ENCODE data around the gene CDCA8.
"Not testable (repeated sequence)": the region's sequence is repeated elsewhere in the genome, so short reads cannot be mapped to it uniquely, and the experiment has no call there.

Gene CDCA8

DNA sequence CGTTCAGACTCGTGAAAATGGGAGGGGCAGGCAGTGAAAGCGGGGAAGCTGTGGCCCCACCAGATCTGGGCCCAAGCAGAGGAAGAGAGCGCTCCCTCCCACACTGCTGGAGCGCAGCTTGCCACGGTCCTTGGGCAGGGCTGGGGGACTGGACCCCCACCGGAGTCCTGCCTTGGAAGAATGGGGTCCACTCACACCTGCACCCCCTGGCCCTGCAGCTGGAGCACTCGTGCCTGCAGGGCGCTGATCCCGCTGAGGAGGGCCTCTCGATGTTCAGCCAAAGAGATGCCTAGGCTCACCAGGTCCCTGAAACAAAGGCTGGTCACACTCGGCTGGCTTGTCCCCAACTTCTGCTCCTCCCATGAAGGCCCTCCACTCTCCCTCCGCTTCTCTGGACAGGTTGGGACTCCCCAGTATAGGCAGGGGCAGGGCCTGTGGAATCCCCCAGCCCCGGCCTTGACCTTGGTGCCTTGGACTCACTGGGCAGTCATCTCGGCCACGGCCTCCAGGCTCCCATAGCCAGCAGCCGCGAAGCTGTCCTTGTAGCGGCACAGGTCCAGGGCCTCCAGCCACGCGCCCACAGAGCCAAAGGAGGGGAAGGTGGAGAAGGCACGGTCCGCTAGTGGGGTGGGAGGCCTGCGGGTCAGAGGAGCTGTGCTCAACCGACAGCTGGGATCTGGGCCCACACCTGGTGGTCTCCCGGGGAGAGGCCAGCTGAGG, 26.0 kb downstream of the CDCA8 start:
- DNase-seq = no peak

DNA sequence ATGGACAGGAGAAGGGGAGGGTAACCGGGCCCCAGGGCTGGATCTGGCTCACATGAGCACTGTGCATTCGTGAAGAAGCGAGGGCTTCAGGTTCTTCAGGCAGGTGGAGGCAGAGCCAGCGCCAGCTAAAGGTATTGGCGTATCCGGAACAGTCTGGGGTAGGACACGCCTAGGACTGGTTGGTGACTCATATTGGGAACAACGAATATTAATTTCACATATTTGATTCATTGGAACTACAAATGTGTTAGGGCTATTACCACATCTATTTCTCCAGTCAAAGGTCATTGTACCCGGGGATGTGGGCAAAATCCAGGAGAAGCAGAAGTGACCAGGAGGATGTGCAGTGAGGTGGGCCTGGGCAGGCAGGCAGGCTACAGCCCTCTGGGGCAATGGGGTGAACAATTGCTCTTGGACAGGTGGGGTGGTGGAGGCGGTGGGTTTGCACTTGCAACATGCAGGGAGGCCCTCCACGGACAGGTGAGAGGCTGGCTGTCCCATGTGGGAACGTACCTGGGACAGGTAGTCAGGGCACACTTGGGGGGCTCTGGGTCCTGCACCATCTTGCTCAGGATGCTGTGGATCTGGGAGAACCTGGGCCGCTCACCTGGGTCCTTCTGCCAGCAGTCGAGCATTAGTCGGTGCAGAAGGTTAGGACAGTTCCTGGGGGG, 26.7 kb downstream of the CDCA8 start:
- no peak for DNase-seq

DNA sequence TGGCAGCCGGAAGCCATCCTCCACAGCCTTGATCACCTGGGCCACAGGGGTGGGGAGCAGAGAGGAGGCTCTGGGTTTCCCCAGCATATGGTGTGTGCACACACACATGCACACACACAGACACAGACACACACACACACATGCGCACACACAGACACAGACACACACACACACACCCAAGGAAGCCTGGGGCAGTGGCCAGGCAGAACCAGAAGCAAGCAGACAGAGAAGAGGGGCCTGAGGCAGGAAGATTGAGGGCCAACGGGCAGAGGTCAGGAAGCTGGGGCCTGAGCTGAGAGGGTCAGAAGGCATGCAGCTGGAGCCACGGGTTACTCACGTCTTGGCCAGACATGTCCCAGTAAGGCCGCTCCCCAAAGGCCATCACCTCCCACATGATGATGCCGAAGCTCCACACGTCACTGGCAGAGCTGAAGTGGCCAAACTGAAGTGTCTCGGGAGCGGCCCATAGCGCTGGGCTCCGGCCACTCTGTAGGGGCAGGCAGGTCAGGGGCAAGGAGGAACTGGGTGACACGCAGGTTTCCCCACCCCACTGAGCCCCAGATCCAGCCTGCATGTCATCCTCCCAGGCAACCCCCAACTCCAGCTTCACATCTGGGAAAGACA, 27.4 kb downstream of the CDCA8 start:
- no peak for DNase-seq

DNA sequence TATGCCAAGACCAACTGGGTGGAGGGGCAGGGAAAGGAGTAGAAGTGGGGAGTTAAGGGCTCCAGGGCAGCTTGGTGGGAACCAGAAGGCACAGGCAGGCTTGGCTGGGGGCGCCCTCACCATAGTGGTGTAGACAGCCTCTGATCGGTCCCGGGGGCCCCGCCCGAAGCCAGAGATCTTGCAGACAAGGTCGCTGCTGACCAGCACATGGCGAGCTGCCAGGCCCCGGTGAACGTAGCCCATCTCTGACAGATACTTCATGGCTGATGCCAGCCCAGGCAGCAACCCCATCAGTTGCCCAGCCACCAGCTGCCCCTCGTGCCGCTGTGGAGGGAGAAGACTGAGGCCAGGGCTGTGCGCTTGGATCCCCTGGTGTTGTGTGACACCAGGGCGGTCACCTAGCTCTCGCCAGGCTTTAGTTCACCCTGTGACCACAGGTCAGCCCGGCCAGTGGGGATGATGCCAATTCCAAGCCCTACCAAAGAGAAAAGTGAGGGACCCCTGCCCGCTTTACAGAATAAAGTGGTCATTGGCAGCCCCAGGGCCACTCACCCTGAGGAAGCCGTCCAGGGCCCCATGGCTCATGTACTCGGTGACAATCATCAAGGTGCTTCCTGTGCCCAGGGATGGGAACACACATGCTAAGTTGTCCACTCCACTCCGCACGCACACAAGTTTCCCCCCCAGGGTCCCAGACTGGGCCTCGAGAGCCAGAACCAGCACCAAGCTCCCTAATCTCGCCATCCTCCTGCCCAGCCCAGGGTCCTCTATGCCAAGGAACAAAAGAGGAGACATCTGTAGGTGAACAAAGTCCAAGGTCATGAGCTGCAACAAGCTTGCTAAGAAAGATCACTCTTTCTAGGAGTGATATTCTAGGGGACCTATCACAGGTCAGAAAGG, 28.2 kb downstream of the CDCA8 start:
- DNase-seq = no peak

DNA sequence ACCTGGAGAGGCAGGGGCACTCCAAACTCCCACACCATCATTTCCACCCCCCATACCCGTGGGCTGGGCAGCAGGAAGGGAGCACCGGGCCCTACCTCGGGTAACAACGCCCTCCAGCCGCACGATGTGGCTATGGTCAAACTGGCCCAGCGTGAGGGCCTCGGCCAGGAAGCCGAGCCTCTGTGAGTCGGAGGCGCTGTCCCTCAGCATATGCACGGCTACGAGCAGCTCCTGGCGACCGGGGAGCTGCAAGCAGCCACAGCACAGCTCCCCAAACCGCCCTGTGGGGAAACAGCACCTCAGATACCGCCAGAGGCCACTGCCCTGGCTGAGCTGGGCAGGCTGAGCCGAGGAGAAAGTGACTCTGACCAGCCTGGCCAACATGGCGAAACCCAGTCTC, 29.2 kb downstream of the CDCA8 start:
- no peak for DNase-seq

DNA sequence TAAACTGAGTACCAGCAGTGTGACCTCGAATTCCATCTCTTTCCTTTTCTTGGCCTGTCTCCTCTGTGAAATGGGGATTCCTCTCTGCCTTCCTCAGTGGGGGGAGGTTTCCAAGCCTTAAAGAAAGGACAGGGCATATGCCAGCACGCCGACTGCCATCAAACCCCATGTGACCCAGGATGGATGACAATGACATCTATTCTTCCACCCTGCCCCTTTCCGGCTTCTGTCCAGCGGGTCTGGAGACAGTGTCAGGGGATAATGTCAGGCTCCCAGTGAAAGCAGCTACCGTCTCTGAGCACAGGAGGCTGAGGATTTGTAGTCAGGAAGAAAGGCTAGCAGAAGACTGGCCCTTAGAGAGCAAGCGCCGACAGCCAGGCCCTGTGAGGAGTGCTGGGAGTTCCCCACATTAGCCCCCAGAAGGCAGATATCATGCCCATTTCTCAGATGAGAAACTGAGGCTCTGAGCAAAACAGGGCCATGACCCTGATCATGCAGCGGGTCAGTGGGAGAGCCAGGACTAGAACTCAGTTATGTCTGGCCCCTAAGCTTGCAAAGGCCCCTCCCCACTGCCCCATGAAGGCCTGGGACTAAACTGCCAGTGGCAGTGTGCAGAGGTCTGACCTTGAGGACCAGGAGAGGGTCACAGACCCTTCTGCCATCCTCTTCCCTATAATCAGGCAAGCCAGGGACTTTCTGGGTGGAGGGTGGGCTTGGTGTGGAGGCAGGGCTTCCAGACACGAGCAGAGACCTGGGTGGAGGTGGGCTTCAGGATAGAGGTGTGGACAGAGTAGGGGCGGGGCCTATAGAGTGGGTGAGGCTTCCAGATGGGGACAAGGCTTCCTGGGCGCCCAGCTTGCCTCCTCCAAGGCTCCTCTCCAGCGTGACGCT, 30.1 kb downstream of the CDCA8 start:
- no peak for DNase-seq

DNA sequence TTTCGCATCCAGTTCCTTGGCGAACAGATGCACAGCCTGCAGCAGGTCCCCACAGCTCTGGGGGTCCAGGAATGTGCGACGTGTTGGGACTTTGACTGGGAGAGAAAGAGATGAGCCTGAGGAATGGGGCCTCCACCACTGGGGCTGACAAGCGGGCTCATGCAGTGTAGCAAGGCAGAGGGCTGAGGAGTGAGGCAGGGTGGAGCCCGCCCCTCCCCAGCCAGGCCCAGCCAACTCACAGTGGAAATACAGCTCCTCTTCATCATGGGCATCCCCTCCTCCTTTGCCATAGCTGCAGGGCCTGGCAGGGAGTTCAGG, 30.7 kb downstream of the CDCA8 start:
- DNase-seq = no peak

DNA sequence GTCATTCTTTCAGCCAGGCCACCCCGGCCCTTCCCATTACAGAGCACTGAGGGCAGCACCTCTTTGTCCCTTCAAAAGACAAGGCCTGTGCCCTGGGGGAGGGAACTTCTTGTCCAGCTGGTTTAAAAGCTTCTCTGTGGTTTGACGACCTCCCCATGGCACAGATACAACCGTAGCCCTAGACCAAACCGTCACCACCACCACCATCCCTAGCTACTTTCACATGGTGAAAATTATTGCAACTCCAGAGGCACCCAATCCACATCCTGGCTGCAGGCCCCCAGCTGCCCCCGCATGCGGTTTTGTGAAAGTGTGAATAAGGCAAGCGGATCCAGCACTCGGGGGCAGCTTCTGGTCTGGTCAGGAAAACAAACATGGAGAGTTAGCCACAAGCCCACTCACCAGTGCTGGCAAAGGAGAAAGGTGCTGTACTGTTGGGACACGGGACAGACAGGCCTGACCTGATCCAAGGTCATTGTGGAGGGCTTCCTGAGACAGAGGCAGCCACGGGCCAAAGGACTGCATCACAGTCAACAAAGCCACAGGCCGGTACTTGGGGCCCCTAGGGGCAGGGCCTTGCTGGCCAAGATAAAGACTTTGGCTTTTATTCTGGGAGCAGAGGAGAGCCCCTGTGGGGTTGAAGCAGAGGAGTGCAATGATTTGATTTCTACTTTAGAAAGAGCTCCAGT, 31.2 kb downstream of the CDCA8 start:
- DNase-seq = no peak

DNA sequence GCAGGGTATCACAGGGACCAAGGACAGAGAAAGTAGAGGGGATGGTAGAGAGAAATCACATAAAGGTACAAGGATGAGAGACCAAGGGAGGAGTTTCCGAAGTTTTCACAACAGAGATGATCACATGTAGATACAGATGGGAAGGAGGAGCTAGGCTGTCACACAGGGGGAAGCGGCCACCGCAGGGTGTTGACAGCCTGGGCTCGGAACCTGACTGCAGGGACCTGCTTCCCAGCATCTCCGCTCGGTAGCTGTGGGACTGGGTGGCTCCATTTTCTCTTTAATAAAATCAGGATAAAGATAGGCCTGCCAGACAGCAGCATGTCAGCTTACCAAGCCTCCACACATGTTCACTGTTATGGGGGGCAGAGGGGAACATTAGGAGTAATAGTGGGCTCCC, 32.3 kb downstream of the CDCA8 start:
- DNase-seq = no peak

DNA sequence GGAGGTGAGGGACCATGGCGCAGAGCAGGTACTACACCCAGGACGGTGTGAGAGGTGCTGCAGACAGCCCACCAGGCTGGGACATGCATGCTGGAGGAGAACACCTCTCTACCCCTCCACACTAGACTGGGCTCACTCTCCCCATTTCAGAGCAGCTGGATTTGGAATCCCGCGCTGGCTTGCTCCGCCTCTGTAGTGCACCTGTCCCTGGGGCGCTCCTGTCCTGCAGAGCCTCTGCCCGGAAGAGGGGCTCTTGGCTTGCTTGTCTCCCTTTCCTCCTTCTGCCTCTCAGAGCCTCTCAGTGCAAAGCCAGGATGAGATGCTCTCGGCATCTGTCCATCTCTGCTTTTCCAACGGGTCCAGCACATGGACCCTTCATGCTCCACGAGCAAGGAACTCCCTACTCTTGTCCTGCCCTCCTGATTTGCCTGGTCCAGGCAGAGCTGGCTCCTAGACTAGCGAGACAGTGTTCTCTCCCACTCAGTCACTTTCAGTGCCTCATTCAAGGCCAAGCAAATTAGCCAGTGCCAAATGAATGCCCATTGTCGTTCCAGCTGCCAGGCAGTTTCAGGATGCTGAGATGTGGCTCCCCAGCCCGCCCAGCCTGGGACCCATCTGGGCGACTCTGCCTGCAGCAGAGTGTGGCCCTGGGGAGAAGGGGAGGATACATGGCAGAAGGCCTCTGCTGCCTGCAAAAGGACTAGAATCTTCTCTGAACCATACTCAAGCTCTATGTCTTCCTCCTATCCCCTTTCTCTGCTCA, 33.7 kb downstream of the CDCA8 start:
- DNase-seq = no peak

DNA sequence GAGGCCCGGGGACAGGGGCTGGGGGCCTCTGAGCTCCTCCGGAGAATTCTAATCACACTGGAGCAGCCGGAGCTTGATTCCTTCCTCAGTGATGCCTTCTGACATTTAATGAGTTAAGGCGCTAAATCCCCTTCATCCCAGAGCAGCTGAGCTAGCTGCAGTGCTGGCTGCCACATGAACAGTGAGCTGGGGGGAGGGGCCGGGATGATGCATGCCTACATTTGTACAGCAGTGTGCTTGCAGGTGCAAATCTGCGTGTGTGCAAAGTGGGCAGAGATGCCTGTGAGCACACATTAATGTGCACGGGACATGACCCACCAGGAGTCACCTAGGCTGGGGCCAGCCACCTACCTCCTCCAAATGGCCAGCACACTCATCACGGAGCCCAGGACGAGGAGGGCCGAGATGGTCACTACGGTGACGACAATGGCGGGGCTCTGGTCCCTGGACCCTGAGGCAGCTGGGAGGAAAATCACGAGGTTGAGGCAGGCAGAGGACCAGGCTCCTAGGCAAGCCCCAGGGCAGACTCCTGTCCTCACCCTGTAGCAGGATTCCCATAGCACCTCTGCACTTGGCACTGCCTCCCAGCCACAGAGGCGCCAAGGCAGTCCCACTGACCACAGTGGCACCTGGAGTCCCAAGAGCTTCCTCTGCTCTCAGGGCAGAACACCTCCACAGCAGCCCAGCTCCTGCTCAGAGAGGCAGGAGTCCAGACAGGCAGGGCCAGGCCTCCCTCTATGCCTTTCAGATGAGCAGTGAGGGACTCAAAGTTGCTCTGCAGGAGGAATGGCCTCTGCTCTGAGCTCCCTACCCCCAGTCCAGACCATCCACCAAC, 34.7 kb downstream of the CDCA8 start:
- no peak for DNase-seq

DNA sequence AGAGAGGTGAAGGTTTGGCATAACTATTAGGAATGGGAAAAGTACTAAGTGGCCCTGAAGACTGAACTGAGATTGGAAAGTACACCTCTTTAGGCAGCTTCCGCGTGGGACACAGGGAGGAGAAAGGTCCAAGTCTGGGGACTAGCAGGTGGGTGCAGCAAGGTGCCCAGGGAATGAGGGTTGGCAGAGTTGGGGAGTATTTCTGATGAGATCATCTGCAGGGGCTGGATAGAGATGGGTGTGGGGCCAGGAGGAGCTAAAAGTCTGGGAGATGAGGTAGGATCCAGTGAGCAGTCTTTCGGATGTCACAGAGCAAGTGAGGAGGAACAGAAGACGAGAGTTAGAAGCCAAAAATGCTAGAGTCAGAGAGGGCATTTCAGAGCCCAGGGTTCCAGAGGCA, 36.1 kb downstream of the CDCA8 start:
- no peak for DNase-seq

DNA sequence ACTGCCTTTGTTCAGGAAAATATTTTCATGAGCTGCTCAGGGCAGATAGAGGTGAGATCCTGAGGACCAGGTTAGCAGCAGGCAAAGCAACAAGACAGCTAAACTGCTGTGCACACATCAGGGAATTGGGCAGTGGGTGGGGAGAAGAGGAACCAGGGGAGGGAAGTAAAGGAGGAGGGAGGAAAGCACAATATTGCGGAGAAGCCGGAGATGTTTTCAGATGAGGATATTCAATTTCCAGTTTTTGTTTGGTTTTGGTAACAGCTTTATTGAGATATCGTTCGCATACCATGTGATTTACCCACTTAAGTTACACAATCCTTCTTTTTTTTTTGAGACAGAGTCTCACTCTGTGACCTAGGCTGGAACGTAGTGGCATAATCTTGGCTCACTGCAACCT, 38.1 kb downstream of the CDCA8 start:
- DNase-seq = no peak

DNA sequence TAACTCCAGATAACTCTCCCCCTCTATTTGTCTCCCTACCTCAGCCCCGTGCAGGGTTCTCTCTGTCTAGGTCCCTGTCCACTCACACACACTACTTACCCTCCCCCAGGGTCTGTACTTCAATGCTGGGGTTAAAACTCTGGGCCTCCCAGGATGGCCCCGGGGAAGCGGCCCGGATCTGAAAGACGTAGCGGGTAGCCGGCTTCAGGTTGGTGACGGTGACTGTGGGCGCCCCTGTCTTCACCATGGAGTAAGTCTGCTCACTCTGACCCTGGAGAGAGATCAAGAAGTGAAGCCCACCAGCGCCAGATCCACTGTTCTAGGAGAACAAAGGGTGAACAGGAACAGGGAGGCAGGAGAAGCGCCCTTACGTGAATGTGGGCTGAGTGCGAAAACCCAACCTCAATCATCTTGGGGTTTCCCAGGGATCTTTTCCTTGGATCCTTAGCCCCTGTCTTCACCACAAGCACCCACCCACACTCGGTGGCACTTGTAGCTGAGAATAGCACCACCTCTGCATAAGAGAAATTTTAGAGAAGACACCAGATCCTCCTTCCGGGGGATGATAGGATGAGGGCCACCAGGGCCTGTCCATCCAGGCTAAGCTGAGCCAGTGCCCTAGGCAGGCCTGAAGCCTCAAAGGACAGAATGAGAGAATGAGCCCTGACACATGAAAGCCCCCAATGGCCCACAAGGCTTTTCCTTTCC, 39.1 kb downstream of the CDCA8 start:
- DNase-seq = no peak

DNA sequence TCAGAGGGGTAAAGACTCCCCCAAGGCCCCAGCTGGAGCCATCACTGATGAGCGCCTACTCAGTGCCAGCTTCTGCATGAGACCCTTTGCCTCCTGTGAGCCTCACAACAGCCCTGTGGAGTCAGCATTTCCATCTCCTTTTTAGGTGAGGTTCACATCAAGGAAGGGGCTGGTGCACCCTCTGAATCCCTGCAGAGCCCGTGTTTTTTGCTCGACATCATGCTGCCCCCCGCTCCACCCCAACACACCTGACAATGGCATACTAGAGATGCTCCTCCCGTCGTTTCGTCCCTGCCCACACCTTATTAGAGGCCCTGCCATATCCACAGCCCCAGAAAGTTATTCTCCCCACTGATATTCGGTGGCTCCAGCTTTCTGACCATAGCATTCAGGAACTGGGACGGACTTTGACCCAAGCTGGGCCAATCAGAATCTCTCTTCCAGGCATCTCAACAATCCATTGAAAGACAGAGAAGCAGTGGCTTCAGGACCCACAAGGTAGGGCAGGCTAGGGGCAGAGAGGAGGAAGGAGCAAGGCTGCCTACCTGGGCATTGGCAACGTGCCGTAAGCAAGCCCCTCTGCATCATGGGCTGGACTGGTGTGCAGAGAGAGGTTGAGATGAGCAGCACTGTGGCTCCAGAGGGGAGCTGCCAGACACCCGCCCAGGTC, 39.9 kb downstream of the CDCA8 start:
- no peak for DNase-seq

DNA sequence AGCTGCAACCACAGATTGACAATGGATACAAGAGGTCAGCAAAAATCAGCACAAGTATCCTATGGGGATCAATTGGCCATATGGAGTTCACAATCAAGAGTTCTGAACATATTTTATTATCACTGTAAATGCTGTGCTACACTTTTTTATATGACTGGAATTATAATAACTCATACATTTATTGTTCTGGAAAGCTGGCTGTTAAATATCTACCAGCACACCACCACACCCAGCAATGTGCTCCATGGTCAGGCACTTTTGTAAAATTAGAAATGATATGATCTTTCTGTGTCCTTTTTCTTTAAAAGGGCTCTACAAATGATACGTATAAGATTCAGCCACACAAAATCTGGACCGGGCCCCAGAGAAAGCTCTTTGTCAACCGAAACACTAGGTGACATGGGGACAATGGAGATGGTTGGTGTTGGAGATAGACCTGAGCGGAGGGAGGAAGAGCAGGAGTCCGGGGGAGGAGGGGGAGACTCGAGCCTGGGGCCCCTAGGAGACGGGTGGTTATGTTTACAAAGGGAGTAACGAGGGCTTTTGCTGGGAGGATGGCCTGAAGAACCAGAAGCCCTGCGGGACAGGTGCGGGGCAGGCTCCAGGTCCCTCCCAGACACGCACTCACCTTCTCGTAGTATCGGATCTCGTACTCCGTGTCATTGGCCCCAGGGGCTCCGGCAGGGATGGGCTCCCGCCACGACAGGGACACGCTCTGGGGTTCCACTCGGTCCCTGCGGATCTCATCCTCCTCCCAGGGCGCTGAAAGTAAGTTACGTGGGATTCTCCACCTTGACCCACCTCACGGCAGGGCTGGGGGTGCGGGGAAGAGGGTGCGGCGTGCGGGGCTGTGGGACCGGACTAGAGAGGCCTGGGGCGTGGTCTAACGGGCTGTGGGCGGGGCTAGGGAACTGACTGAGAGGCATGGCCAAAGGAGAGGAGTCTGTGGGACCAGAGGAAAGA, 42.6 kb downstream of the CDCA8 start:
- DNase-seq = no peak

DNA sequence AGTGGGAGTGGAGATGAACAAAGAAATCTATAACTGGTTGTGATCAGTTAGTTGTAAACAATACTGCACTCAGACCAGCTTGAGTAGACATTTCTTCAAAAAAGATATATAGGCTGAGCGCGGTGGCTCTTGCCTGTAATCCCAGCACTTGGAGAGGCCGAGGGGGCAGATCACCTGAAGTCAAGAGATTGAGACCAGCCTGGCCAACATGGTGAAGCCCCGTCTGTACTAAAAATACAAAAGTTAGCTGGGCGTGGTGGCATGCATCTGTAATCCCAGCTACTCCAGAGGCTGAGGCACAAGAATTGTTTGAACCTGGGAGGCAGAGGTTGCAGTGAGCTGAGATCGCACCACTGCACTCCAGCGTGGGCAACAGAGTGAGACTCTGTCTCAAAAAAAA, 45.7 kb downstream of the CDCA8 start:
- DNase-seq = not testable (repeated sequence)

DNA sequence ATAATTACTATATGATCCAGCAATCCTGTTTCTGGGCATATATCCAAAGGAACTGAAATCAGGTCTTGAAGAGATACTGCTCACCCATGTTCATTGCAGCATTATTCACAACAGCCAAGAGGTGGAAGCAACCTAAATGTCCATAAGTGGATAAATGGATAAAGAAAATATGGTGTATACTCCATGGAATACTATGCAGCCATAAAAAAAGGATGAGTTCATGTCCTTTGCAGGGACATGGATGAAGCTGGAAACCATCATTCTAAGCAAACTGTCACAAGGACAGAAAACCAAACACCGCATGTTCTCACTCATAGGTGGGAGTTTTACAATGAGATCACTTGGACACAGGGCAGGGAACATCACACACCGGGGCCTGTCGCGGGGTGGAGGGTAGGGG, 46.3 kb downstream of the CDCA8 start:
- DNase-seq = not testable (repeated sequence)

All from activated effector memory CD4-positive, alpha-beta T cell treated with Interleukin-2 at 50 U/mL for 16 hours (primary cell).